Neural crest cell (in vitro differentiated cells): ENCODE data around the gene MFAP5. TPM values are rescaled to one million over a fixed set of nuclear protein-coding genes. Genes with fewer than 3 reads are reported as not detected.

Experiments
- DNase-seq: peaks from one replicate; pipeline ENCODE4 v3.0.0; 2021; ENCODE audit warnings: low read depth, mixed read lengths, low spot score
- H3K27ac Mint-ChIP-seq: one replicate; pipeline ENCODE4 v1.8.0; 2021; ENCODE audit warnings: mild to moderate bottlenecking, mixed read lengths; ENCODE audit not compliant: unreplicated experiment
- H3K27me3 Mint-ChIP-seq: 2 replicates; pipeline ENCODE4 v1.8.0; 2021; ENCODE audit warnings: low read depth, mild to moderate bottlenecking, mixed read lengths
- H3K36me3 Mint-ChIP-seq: 2 replicates; pipeline ENCODE4 v1.8.0; 2021; ENCODE audit warnings: low read depth, mild to moderate bottlenecking, mixed read lengths
- H3K4me1 Mint-ChIP-seq: 2 replicates; pipeline ENCODE4 v1.8.0; 2021; ENCODE audit warnings: mixed read lengths
- H3K4me3 Mint-ChIP-seq: one replicate; pipeline ENCODE4 v1.8.0; 2021; ENCODE audit warnings: mild to moderate bottlenecking, mixed read lengths
- H3K9me3 Mint-ChIP-seq: 2 replicates; pipeline ENCODE4 v1.8.0; 2021; ENCODE audit warnings: mixed read lengths
- CTCF ChIP-seq: fragments of 200-600 bp; sonication (generic); conservative IDR thresholded peaks from 2 replicates; pipeline ENCODE4 v1.5.0; 2021; ENCODE audit warnings: antibody characterized with exemption, mild to moderate bottlenecking
- total RNA-seq: library from RNA; stranded (reverse); gene quantifications from 2 replicates; pipeline ENCODE4 v1.2.1, GENCODE V29; 2021

MFAP5 gene
- total RNA-seq, 1 donor from 2014 or later = not detected

GRCh38 chr12:8603286-8603685 lies 59.3 kb downstream of the MFAP5 start:
- H3K9me3 Mint-ChIP-seq = no peaks in the 10 kb centered on the region

GRCh38 chr12:8596561-8596960 lies 66.1 kb downstream of the MFAP5 start:
- H3K4me1 Mint-ChIP-seq = no peaks in the 10 kb centered on the region
- no peak overlapping the region for H3K4me3 Mint-ChIP-seq
- H3K27me3 Mint-ChIP-seq = no peaks in the 10 kb centered on the region
- no peak overlapping the region for H3K27ac Mint-ChIP-seq
- no peak for TF ChIP-seq CTCF
- no peaks in the 10 kb centered on the region for H3K9me3 Mint-ChIP-seq
- no peaks in the 10 kb centered on the region for H3K36me3 Mint-ChIP-seq
- no peak for DNase-seq

More at GRCh38 chr12:8603286-8603685, 59.3 kb downstream of the MFAP5 start:
- no peaks in the 10 kb centered on the region for H3K4me1 Mint-ChIP-seq
- H3K27ac Mint-ChIP-seq = no peak overlapping the region
- no peak overlapping the region for H3K4me3 Mint-ChIP-seq
- H3K36me3 Mint-ChIP-seq = no peaks in the 10 kb centered on the region
- no peak for DNase-seq
- no peaks in the 10 kb centered on the region for H3K27me3 Mint-ChIP-seq
- no peak for TF ChIP-seq CTCF

Other genes with a start within 250 kb of the MFAP5 start
- not detected in 2 replicates for gene CLEC6A, start 206.9 kb downstream of the MFAP5 start, total RNA-seq
- gene CLEC4D, start 149.3 kb downstream of the MFAP5 start, total RNA-seq = not detected in 2 replicates
- not detected in 2 replicates for gene CLEC4E, start 121.9 kb downstream of the MFAP5 start, total RNA-seq
- gene AICDA, start 50.0 kb downstream of the MFAP5 start, total RNA-seq = not detected in 2 replicates
- gene RIMKLB, start 35.2 kb upstream of the MFAP5 start, total RNA-seq = 64.2 and 66.1 TPM in 2 replicates
- gene A2ML1, start 159.8 kb upstream of the MFAP5 start, total RNA-seq = not detected in 2 replicates